Stimulated activated CD4-positive, alpha-beta T cell treated with anti-CD3 and anti-CD28 coated beads, Interleukin-15, amount 100 ng/mL, for 24 hours (primary cell): ENCODE results near the gene PIAS1.

Source experiments
- DNase-seq: peaks from one replicate; pipeline ENCODE4 v3.0.0-alpha.2; 2020

The PIAS1 gene

GRCh38 chr15:68063606-68064005 is 9.5 kb downstream of the PIAS1 start:
- DNase-seq: no peak

- DNase-seq: no peak
These were observed 19.6 kb downstream of the PIAS1 start for GRCh38 chr15:68073576-68074288.

GRCh38 chr15:68075764-68076385 is 21.8 kb downstream of the PIAS1 start:
- DNase-seq: no peak

GRCh38 chr15:68078365-68078764 is 24.2 kb downstream of the PIAS1 start:
- DNase-seq: no peak

GRCh38 chr15:68080334-68080733 is 26.2 kb downstream of the PIAS1 start:
- DNase-seq: no peak

GRCh38 chr15:68080783-68081182 is 26.7 kb downstream of the PIAS1 start:
- DNase-seq: no peak

GRCh38 chr15:68081869-68082505 is 27.9 kb downstream of the PIAS1 start:
- no peak for DNase-seq

- no peak for DNase-seq
These were observed 28.6 kb downstream of the PIAS1 start for GRCh38 chr15:68082735-68083134.

- DNase-seq: no peak
These were observed 29.3 kb downstream of the PIAS1 start for GRCh38 chr15:68083463-68083862.

- no peak for DNase-seq
These were observed 30.9 kb downstream of the PIAS1 start for GRCh38 chr15:68085052-68085451.

GRCh38 chr15:68091743-68092142 is 37.6 kb downstream of the PIAS1 start:
- DNase-seq: no peak

GRCh38 chr15:68096099-68096498 is 42.0 kb downstream of the PIAS1 start:
- no peak for DNase-seq

- no peak for DNase-seq
These were observed 42.9 kb downstream of the PIAS1 start for GRCh38 chr15:68097029-68097428.

- no peak for DNase-seq
These were observed 44.4 kb downstream of the PIAS1 start for GRCh38 chr15:68098465-68098864.

- DNase-seq: no peak
These were observed 46.1 kb downstream of the PIAS1 start for GRCh38 chr15:68100194-68100593.

GRCh38 chr15:68103603-68104002 is 49.5 kb downstream of the PIAS1 start:
- no peak for DNase-seq

GRCh38 chr15:68106656-68107055 is 52.5 kb downstream of the PIAS1 start:
- no peak for DNase-seq

- no peak for DNase-seq
These were observed 53.0 kb downstream of the PIAS1 start for GRCh38 chr15:68107142-68107541.

- DNase-seq: no peak
These were observed 58.6 kb downstream of the PIAS1 start for GRCh38 chr15:68112706-68113105.

GRCh38 chr15:68113273-68113672 is 59.2 kb downstream of the PIAS1 start:
- DNase-seq: no peak

GRCh38 chr15:68113751-68114150 is 59.6 kb downstream of the PIAS1 start:
- DNase-seq: no peak

- no peak for DNase-seq
These were observed 60.2 kb downstream of the PIAS1 start for GRCh38 chr15:68114356-68114755.

GRCh38 chr15:68114840-68115239 is 60.7 kb downstream of the PIAS1 start:
- no peak for DNase-seq

- no peak for DNase-seq
These were observed 70.6 kb downstream of the PIAS1 start for GRCh38 chr15:68124700-68125099.
